Measurements from ENCODE around the gene APLP2. TPM values are rescaled to one million over a fixed set of nuclear protein-coding genes. Genes with fewer than 3 reads are reported as not detected.

APLP2 gene
- total RNA-seq, 1 experiment from 2014 or later, result 345 TPM

DNA sequence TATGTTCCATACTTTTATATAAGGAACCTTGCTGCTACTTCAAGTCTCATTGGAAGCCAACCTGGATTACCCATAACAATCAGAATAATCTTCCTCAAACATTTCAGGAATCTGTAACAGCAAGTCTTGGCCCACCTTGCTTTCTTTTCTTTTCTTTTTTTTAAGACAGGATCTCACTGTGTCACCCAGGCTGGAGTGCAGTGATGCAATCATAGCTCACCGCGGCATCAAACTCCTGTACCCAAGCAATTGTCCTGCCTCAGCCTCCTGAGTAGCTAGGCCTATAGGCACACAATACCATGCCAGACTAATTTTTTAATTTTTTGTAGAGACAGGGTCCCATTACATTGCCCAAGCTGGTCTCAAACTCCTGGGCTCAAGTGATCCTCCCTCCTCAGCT is 37.7 kb upstream of the APLP2 start:
- no peaks in the 10 kb centered on the region for H3K36me3 ChIP-seq (ENCODE audit: low read depth, low read length)
- ATAC-seq (no peak), DNase-seq (no peak)
- no peak overlapping the region for H3K9ac ChIP-seq (ENCODE audit: low read length)
- H3K27ac ChIP-seq (ENCODE audit: low read length), result no peak overlapping the region
- no peak overlapping the region for H2AFZ ChIP-seq (ENCODE audit: low read length)
- no peaks in the 10 kb centered on the region for H3K79me2 ChIP-seq (ENCODE audit: low read length)
- H3K9me2 ChIP-seq (replicated peaks; ENCODE audit: low read length), result no peaks in the 10 kb centered on the region
- no peaks in the 10 kb centered on the region for H3K27me3 ChIP-seq (ENCODE audit: low read length)
- no peak overlapping the region for H3K4me3 ChIP-seq (ENCODE audit: low read length)
- intact Hi-C loops (cut with micrococcal nuclease), result no loop called here
- no TSS peak for BruUV-seq (replicated peaks)
- no peaks in the 10 kb centered on the region for H3K9me3 ChIP-seq (ENCODE audit: low read length)
- H3K4me2 ChIP-seq (ENCODE audit: low read length), result no peak overlapping the region
- no peak for TF ChIP-seq EZH2phosphoT487 (IDR thresholded peaks at IDR 0.05; ENCODE audit: borderline replicate concordance, low read length)
- TF ChIP-seq, protein P1, sequence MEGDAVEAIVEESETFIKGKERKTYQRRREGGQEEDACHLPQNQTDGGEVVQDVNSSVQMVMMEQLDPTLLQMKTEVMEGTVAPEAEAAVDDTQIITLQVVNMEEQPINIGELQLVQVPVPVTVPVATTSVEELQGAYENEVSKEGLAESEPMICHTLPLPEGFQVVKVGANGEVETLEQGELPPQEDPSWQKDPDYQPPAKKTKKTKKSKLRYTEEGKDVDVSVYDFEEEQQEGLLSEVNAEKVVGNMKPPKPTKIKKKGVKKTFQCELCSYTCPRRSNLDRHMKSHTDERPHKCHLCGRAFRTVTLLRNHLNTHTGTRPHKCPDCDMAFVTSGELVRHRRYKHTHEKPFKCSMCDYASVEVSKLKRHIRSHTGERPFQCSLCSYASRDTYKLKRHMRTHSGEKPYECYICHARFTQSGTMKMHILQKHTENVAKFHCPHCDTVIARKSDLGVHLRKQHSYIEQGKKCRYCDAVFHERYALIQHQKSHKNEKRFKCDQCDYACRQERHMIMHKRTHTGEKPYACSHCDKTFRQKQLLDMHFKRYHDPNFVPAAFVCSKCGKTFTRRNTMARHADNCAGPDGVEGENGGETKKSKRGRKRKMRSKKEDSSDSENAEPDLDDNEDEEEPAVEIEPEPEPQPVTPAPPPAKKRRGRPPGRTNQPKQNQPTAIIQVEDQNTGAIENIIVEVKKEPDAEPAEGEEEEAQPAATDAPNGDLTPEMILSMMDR (conservative IDR thresholded peaks at IDR 0.05; ENCODE audit: low read depth, low read length), result no peak
- no peak for TF ChIP-seq EZH2 (IDR thresholded peaks at IDR 0.05; ENCODE audit: low read length, unreplicated experiment)
- POLR2A ChIA-PET (ENCODE audit: unreplicated experiment), result no interaction called here
- no peaks in the 10 kb centered on the region for H3F3A ChIP-seq (ENCODE audit: low read length, unreplicated experiment)
- CTCF ChIA-PET, result no interaction called here
- peaks cover 9% of the 10 kb centered on the region for H3K4me1 ChIP-seq (ENCODE audit: insufficient read depth, low read length)
- H4K20me1 ChIP-seq (ENCODE audit: low read length), result no peaks in the 10 kb centered on the region

DNA sequence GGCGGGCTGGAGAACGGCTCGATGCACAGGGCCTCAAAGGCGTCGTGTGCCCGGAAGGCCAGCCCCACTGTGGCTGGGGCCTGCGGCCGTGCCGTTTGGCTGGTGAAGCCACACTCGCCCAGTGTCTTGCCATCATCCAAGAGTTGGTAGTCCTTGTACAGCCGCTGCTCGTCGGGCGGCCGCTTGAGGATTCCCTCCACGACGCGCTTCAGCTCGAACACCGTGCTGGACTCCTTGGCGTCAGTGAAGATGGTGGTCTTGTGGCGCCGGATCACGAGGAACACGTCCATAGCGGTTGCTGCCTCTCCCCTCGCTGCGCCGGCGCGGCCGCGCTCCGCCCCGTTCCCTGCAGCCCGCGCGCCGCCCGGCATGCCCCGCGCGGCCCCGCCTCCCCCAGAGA is 36.8 kb upstream of the APLP2 start:
- H3K27ac ChIP-seq (ENCODE audit: low read length), result no peak overlapping the region
- no peaks in the 10 kb centered on the region for H3K36me3 ChIP-seq (ENCODE audit: low read depth, low read length)
- H3K9ac ChIP-seq (ENCODE audit: low read length), result no peak overlapping the region
- H3K4me1 ChIP-seq (ENCODE audit: insufficient read depth, low read length), result peaks cover 14% of the 10 kb centered on the region
- no peaks in the 10 kb centered on the region for H3K9me3 ChIP-seq (ENCODE audit: low read length)
- no peak overlapping the region for H3K4me3 ChIP-seq (ENCODE audit: low read length)
- no peaks in the 10 kb centered on the region for H3F3A ChIP-seq (ENCODE audit: low read length, unreplicated experiment)
- POLR2A ChIA-PET (ENCODE audit: unreplicated experiment), result no interaction called here
- no peak overlapping the region for H3K4me2 ChIP-seq (ENCODE audit: low read length)
- H3K79me2 ChIP-seq (ENCODE audit: low read length), result no peaks in the 10 kb centered on the region
- no peaks in the 10 kb centered on the region for H4K20me1 ChIP-seq (ENCODE audit: low read length)
- no peak overlapping the region for H2AFZ ChIP-seq (ENCODE audit: low read length)
- BruUV-seq (replicated peaks), result no TSS peak
- ATAC-seq, result no peak
- H3K9me2 ChIP-seq (replicated peaks; ENCODE audit: low read length), result no peaks in the 10 kb centered on the region
- TF ChIP-seq EZH2phosphoT487 (IDR thresholded peaks at IDR 0.05; ENCODE audit: borderline replicate concordance, low read length), result no peak
- H3K27me3 ChIP-seq (ENCODE audit: low read length), result no peaks in the 10 kb centered on the region
- intact Hi-C loops (cut with micrococcal nuclease), result no loop called here
- no peak for DNase-seq
- CTCF ChIA-PET, result no interaction called here

DNA sequence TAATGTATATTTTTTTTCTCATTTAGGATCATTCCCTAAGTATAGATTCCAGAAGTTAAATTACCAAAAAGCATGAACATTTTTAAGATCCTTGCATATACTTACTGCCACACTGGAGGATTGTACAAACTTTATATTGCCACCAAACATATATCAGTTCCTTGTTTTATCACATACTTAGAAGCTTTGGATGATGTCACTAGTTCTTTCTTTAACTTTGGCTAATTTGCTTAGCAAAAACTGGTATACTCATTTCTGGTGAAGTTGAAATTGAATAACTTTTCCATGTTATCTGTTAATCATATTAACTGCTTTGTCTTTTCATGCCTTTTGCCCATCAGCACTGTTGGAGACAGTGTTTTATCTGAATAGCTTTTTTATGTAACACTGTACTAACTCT is 35.5 kb upstream of the APLP2 start:
- Histone ChIP-seq H3K4me3 (ENCODE audit: low read length) (no peak overlapping the region), H3F3A (ENCODE audit: low read length, unreplicated experiment) (no peaks in the 10 kb centered on the region), H3K9me3 (ENCODE audit: low read length) (no peaks in the 10 kb centered on the region), H3K27me3 (ENCODE audit: low read length) (no peaks in the 10 kb centered on the region), H3K9ac (ENCODE audit: low read length) (no peak overlapping the region), H4K20me1 (ENCODE audit: low read length) (no peaks in the 10 kb centered on the region), H2AFZ (ENCODE audit: low read length) (no peak overlapping the region), H3K4me2 (ENCODE audit: low read length) (no peak overlapping the region), H3K79me2 (ENCODE audit: low read length) (no peaks in the 10 kb centered on the region), H3K9me2 (replicated peaks; ENCODE audit: low read length) (no peaks in the 10 kb centered on the region), H3K4me1 (ENCODE audit: insufficient read depth, low read length) (peaks cover 10% of the 10 kb centered on the region), H3K27ac (ENCODE audit: low read length) (no peak overlapping the region), H3K36me3 (ENCODE audit: low read depth, low read length) (no peaks in the 10 kb centered on the region)
- ATAC-seq, result no peak
- intact Hi-C loops (cut with micrococcal nuclease), result no loop called here
- no TSS peak for BruUV-seq (replicated peaks)
- TF ChIP-seq EZH2 (IDR thresholded peaks at IDR 0.05; ENCODE audit: low read length, unreplicated experiment) (no peak), EZH2phosphoT487 (IDR thresholded peaks at IDR 0.05; ENCODE audit: borderline replicate concordance, low read length) (no peak)
- TF ChIP-seq, protein P1 (conservative IDR thresholded peaks at IDR 0.05; ENCODE audit: low read depth, low read length), result no peak
- CTCF ChIA-PET, result no interaction called here
- no peak for DNase-seq
- POLR2A ChIA-PET (ENCODE audit: unreplicated experiment), result no interaction called here
